WTC11 (cell line): ENCODE measurements around the gene PTPRG.

Experiments used
- CBFB ChIP-seq: sonication (generic); formaldehyde crosslinking; IDR thresholded peaks from 2 replicates; pipeline ENCODE4 v1.8.1; 2022; ENCODE audit warnings: mild to moderate bottlenecking, low read depth, missing genetic modification reagents
- CTCF ChIP-seq: fragments of 200-600 bp; IDR thresholded peaks from 2 replicates; pipeline ENCODE4 v1.8.0; 2022; ENCODE audit warnings: antibody characterized with exemption
- ETV6 ChIP-seq: sonication (generic); formaldehyde crosslinking; IDR thresholded peaks from 2 replicates; pipeline ENCODE4 v1.8.1; 2022; ENCODE audit warnings: mild to moderate bottlenecking, missing genetic modification reagents

GRCh38 chr3:62199126-62199525, 637.8 kb downstream of the PTPRG start:
- no peak for TF ChIP-seq CTCF
- no peak for TF ChIP-seq CBFB (CRISPR knock-in tag)
- no peak for TF ChIP-seq ETV6 (CRISPR knock-in tag)
